IMR-90 (cell line): ENCODE measurements around the gene PIM3.

Experiments
- CTCF ChIP-seq: conservative IDR thresholded peaks from 2 replicates; pipeline ENCODE4 v1.5.1; 2012; ENCODE audit warnings: mild to moderate bottlenecking, low read depth, low read length, improper control_type of control experiment
- POLR2A ChIP-seq: IDR thresholded peaks from 2 replicates; pipeline ENCODE4 v1.6.1; 2012; ENCODE audit warnings: mild to moderate bottlenecking, low read depth, low read length
- SMC3 ChIP-seq: fragments of 150-350 bp; IDR thresholded peaks from 2 replicates; pipeline ENCODE4 v1.6.1; 2016; ENCODE audit warnings: low read depth, mild to moderate bottlenecking, antibody characterized with exemption, low read length, moderate library complexity

GRCh38 chr22:50008151-50009040, 47.8 kb downstream of the PIM3 start:
- TF ChIP-seq CTCF (no peak), POLR2A (no peak), SMC3 (no peak)
